BJ (cell line): ENCODE data around the gene TCAP. TPM values are rescaled to one million over a fixed set of nuclear protein-coding genes. Genes with fewer than 3 reads are reported as not detected.

ENCODE experiments used
- CTCF ChIA-PET: fragments of 350-600 bp; formaldehyde crosslinking; extraction: SDS; loops from one replicate; lab custom pipeline; 2021; ENCODE audit warnings: antibody characterized with exemption, inconsistent platforms; lab: Yijun Ruan, JAX
- POLR2A ChIA-PET: fragments of 300-600 bp; sonication (Branson Sonifier 250); formaldehyde crosslinking; extraction: SDS; loops from one replicate; lab custom pipeline; 2021; ENCODE audit warnings: antibody characterized with exemption; lab: Charles Lee
- DNase-seq: peaks from one replicate; pipeline ENCODE4 v3.0.0-alpha.2; 2011; ENCODE audit warnings: low read depth
- H3K27me3 ChIP-seq: 2 replicates; pipeline ENCODE4 v1.6.0; 2011; ENCODE audit warnings: low read length; ENCODE audit not compliant: control insufficient read depth, insufficient read depth
- H3K36me3 ChIP-seq: 2 replicates; pipeline ENCODE4 v1.5.1; 2011; ENCODE audit warnings: low read length; ENCODE audit not compliant: control insufficient read depth, insufficient read depth
- H3K4me3 ChIP-seq: 2 replicates; pipeline ENCODE4 v1.5.1; 2011; ENCODE audit warnings: low read depth, mild to moderate bottlenecking, control low read depth, low read length
- CTCF ChIP-seq: IDR thresholded peaks from 2 replicates; pipeline ENCODE4 v1.5.1; 2011; ENCODE audit warnings: low read depth, mild to moderate bottlenecking, control low read depth, inconsistent platforms, low read length, moderate library complexity; ENCODE audit not compliant: insufficient read depth
- polyA plus RNA-seq: library from polyadenylated mRNA; depleted of rRNA; stranded (reverse); fragments of >200 nt; gene quantifications from 2 replicates; pipeline ENCODE4 v1.2.3, GENCODE V29; 2011

Gene TCAP
- polyA plus RNA-seq, 1 experiment: 0.22 TPM

GRCh38 chr17:39622380-39623006 is 42.7 kb upstream of the TCAP start:
- DNase-seq: no peak

GRCh38 chr17:39623356-39623950 is 41.7 kb upstream of the TCAP start:
- Histone ChIP-seq H3K27me3 (peaks cover 31% of the 10 kb centered on the region), H3K36me3 (no peaks in the 10 kb centered on the region; the same call in 1 of the 2 replicates), H3K4me3 (no peak overlapping the region)
- POLR2A ChIA-PET: no interaction called here
- CTCF ChIA-PET: interaction anchor here (0.6 to 8.7 kb wide), 30 partner anchors 8 to 399 kb away, joined by 3 to 193 read pairs (median 8); partner anchors contain the start of genes ERBB2, MIEN1, PGAP3 and PNMT
- TF ChIP-seq CTCF: peak; percentile 97
- DNase-seq: no peak

More at GRCh38 chr17:39622380-39623006, 42.7 kb upstream of the TCAP start:
- ChIA-PET POLR2A (no interaction called here), CTCF (interaction anchor here (0.6 to 8.7 kb wide), 38 partner anchors 9 to 619 kb away, joined by 3 to 193 read pairs (median 8); partner anchors contain the start of genes ERBB2, MIEN1, PGAP3 and PNMT)
- H3K4me3 ChIP-seq: no peak overlapping the region
- H3K27me3 ChIP-seq: peaks cover 21% of the 10 kb centered on the region
- H3K36me3 ChIP-seq: no peaks in the 10 kb centered on the region; the same call in 1 of the 2 replicates
- no peak for TF ChIP-seq CTCF

- Histone ChIP-seq H3K36me3 (no peaks in the 10 kb centered on the region; the same call in 1 of the 2 replicates), H3K27me3 (peaks cover 38% of the 10 kb centered on the region), H3K4me3 (no peak overlapping the region)
- POLR2A ChIA-PET: no interaction called here
- CTCF ChIA-PET: interaction anchor here (0.9 to 8.7 kb wide), 9 partner anchors 8 to 105 kb away, joined by 3 to 193 read pairs (median 27); partner anchors contain the start of genes PNMT, STARD3 and TCAP
- no peak for TF ChIP-seq CTCF
- DNase-seq: no peak
Measured at GRCh38 chr17:39624313-39624712, 40.8 kb upstream of the TCAP start.

GRCh38 chr17:39625198-39625785 is 39.9 kb upstream of the TCAP start:
- Histone ChIP-seq H3K27me3 (peaks cover 42% of the 10 kb centered on the region), H3K4me3 (no peak overlapping the region), H3K36me3 (no peaks in the 10 kb centered on the region; the same call in 1 of the 2 replicates)
- POLR2A ChIA-PET: no interaction called here
- CTCF ChIA-PET: interaction anchor here (0.5 to 8.7 kb wide), 12 partner anchors 7 to 106 kb away, joined by 3 to 193 read pairs (median 4); partner anchors contain the start of genes MIEN1, PGAP3, PNMT and STARD3
- TF ChIP-seq CTCF: no peak
- no peak for DNase-seq
